ENCODE results near the gene TMEM271. TPM values are rescaled to one million over a fixed set of nuclear protein-coding genes. Genes with fewer than 3 reads are reported as not detected.

TMEM271 gene
- total RNA-seq, 2 experiments from 2014 or later = not detected

DNA sequence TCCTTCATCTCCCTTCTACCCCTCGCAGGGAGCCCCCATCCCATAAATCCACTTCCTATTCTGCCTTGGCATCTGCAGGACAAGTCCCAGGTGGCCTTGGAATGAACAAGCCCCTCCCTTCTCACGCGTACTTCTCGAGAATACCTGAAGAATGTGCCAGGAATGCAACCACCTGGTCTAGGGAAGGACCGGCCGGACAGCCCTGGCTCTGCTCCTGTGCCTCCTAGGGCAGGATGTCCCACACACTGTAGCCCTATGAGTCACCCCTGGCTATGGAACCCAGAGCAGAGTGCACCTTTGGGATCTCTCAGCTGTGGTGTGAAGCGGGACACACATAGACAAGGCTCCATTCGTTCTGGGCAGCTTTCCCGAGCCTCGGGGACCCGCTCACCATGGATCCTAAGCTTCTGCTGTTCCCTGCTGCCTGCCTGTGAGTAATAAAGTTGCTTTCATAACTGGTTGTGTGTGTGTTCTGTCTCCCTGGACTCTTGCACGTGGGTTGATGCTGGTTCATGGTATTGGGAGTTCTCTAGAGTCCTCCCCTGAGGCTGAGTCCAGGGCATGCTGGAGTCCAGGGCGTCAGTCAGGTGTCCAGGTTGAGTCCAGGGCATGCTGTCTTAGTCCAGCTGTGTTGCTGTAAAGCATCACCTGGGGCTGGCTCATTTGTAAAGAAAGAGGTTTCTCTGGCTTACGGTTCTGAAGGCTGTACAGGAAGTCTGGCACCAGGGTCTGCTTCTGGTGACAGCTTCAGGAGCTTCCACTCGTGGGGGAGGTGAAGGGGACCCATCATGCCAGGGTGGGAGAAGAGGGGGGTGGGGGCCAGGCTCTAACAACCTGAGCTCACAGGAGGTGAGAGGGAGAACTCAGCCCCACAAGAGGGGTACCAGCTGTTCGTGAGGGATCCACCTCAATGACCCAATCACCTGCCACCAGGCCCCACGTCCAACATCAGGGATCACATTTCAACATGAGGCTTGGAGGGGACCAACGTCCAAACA is 41.8 kb upstream of the TMEM271 start:
- H3K9me3 ChIP-seq (ENCODE audit: control insufficient read depth in 1 of 2, insufficient read depth in 1 of 2, low read length in 2 of 2) = peaks cover 0 to 16% of the 10 kb centered on the region in 2 experiments
- Mint-ChIP-seq H3K27me3 (peaks cover 31% of the 10 kb centered on the region), H3K4me1 (ENCODE audit: low read depth) (no peaks in the 10 kb centered on the region), H3K36me3 (ENCODE audit: low read depth) (no peaks in the 10 kb centered on the region), H3K27ac (no peak overlapping the region), H3K4me3 (no peak overlapping the region), H3K9me3 (no peaks in the 10 kb centered on the region)
- POLR2A ChIA-PET = no interaction called here
- H3K36me3 ChIP-seq (ENCODE audit: insufficient read depth, low read length) = no peaks in the 10 kb centered on the region
- H3K4me3 ChIP-seq (ENCODE audit: low read length) = no peak overlapping the region
- no peak for TF ChIP-seq CTCF (IDR thresholded peaks at IDR 0.05)
- CTCF ChIA-PET = no interaction called here
- DNase-seq (peak in 1 of 14 experiments; percentile 22), ATAC-seq (ENCODE audit: poor library complexity) (no peak)
- H3K4me1 ChIP-seq (ENCODE audit: insufficient read depth, low read length) = no peaks in the 10 kb centered on the region
- no peaks in the 10 kb centered on the region for H3K27me3 ChIP-seq (ENCODE audit: control insufficient read depth in 1 of 2, insufficient read depth in 2 of 2, low read length in 2 of 2)
- no peak overlapping the region for H3K27ac ChIP-seq (ENCODE audit: low read depth in 1 of 2, low read length in 2 of 2)
- intact Hi-C loops (cut with DNase I, micrococcal nuclease) = no loop called here

- ATAC-seq (ENCODE audit: poor library complexity) (no peak), DNase-seq (peak in 1 of 14 experiments; percentile 31)
- Histone ChIP-seq H3K27me3 (ENCODE audit: control insufficient read depth in 1 of 2, insufficient read depth in 2 of 2, low read length in 2 of 2) (no peaks in the 10 kb centered on the region), H3K9me3 (ENCODE audit: control insufficient read depth in 1 of 2, insufficient read depth in 1 of 2, low read length in 2 of 2) (peaks cover 0 to 25% of the 10 kb centered on the region in 2 experiments), H3K36me3 (ENCODE audit: insufficient read depth, low read length) (no peaks in the 10 kb centered on the region), H3K4me1 (ENCODE audit: insufficient read depth, low read length) (no peaks in the 10 kb centered on the region), H3K27ac (ENCODE audit: low read depth in 1 of 2, low read length in 2 of 2) (no peak overlapping the region), H3K4me3 (ENCODE audit: low read length) (no peak overlapping the region)
- intact Hi-C loops (cut with DNase I, micrococcal nuclease) = no loop called here
- Mint-ChIP-seq H3K4me3 (no peak overlapping the region), H3K36me3 (ENCODE audit: low read depth) (no peaks in the 10 kb centered on the region), H3K9me3 (no peaks in the 10 kb centered on the region), H3K4me1 (ENCODE audit: low read depth) (no peaks in the 10 kb centered on the region), H3K27me3 (peaks cover 29% of the 10 kb centered on the region), H3K27ac (no peak overlapping the region)
- ChIA-PET POLR2A (no interaction called here), CTCF (no interaction called here)
- no peak for TF ChIP-seq CTCF (IDR thresholded peaks at IDR 0.05)
Measured at GRCh38 chr4:616911-617643, 41.0 kb upstream of the TMEM271 start.

GRCh38 chr4:616091-616490 is 40.0 kb upstream of the TMEM271 start:
- intact Hi-C loops (cut with DNase I, micrococcal nuclease) = no loop called here
- peaks cover 26% of the 10 kb centered on the region for H3K27me3 Mint-ChIP-seq
- Histone ChIP-seq H3K36me3 (ENCODE audit: insufficient read depth, low read length) (no peaks in the 10 kb centered on the region), H3K9me3 (ENCODE audit: control insufficient read depth in 1 of 2, insufficient read depth in 1 of 2, low read length in 2 of 2) (peaks cover 0 to 29% of the 10 kb centered on the region in 2 experiments), H3K4me3 (ENCODE audit: low read length) (no peak overlapping the region), H3K4me1 (ENCODE audit: insufficient read depth, low read length) (no peaks in the 10 kb centered on the region), H3K27me3 (ENCODE audit: control insufficient read depth in 1 of 2, insufficient read depth in 2 of 2, low read length in 2 of 2) (no peaks in the 10 kb centered on the region), H3K27ac (ENCODE audit: low read depth in 1 of 2, low read length in 2 of 2) (no peak overlapping the region)
- H3K4me1 Mint-ChIP-seq (ENCODE audit: low read depth) = no peaks in the 10 kb centered on the region
- ATAC-seq (ENCODE audit: poor library complexity) (no peak), DNase-seq (no peak)
- no peak overlapping the region for H3K27ac Mint-ChIP-seq
- ChIA-PET POLR2A (no interaction called here), CTCF (interaction anchor here (1.3 kb wide), 1 partner anchor 10 kb away, joined by 3 read pairs; no protein-coding TSS in a partner anchor)
- H3K36me3 Mint-ChIP-seq (ENCODE audit: low read depth) = no peaks in the 10 kb centered on the region
- H3K9me3 Mint-ChIP-seq = no peaks in the 10 kb centered on the region
- no peak for TF ChIP-seq CTCF (IDR thresholded peaks at IDR 0.05)
- no peak overlapping the region for H3K4me3 Mint-ChIP-seq

Data from CD4-positive, alpha-beta T cell (primary cell).